Measurements from ENCODE around the gene PLA2G2D. TPM values are rescaled to one million over a fixed set of nuclear protein-coding genes. Genes with fewer than 3 reads are reported as not detected.

The PLA2G2D gene
- total and polyA plus RNA-seq, 7 donors, result not detected

DNA sequence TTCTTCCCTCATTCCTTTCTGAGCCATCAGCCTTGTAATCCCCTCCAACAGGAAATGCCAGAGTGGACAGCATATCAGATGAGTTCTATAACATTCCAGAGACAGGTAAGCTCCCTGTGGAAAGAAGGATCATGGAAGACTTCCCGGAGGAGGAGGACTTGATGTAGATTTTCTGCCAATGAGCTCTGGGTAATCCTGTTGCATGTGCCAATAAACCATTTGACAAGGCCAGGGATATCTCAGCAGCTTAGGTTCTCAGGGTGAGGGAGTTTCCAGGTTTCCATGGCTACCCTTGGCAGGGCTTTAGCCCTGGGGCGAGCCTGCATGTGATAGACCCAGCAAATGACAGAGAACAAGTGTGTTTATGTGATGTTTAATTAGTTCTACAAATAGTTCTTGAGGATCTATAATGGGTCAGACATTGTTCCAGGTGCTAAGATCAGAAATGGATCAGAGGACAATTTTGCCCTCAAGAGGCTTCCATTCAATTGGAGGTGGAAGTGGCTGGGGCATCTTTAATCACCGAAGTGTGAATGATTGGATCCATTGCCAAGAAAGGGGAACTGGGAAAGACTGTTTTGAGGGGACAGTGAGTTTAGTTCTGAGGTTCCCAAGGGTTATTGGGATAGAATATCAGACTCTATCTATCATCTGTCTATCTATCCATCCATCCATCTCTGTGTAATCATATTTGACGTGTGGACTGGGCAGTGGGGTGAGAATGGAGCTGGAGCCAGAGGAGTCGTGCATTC, 42.5 kb downstream of the PLA2G2D start:
- TF ChIP-seq, protein P1, sequence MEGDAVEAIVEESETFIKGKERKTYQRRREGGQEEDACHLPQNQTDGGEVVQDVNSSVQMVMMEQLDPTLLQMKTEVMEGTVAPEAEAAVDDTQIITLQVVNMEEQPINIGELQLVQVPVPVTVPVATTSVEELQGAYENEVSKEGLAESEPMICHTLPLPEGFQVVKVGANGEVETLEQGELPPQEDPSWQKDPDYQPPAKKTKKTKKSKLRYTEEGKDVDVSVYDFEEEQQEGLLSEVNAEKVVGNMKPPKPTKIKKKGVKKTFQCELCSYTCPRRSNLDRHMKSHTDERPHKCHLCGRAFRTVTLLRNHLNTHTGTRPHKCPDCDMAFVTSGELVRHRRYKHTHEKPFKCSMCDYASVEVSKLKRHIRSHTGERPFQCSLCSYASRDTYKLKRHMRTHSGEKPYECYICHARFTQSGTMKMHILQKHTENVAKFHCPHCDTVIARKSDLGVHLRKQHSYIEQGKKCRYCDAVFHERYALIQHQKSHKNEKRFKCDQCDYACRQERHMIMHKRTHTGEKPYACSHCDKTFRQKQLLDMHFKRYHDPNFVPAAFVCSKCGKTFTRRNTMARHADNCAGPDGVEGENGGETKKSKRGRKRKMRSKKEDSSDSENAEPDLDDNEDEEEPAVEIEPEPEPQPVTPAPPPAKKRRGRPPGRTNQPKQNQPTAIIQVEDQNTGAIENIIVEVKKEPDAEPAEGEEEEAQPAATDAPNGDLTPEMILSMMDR (IDR thresholded peaks at IDR 0.05), result no peak
- ATAC-seq (no peak), DNase-seq (no peak)
- Histone ChIP-seq H3K36me3 (ENCODE audit: insufficient read depth in 1 of 2, low read depth in 1 of 2) (no peaks in the 10 kb centered on the region), H3K27me3 (ENCODE audit: insufficient read depth in 3 of 3, low read length in 2 of 3) (no peaks in the 10 kb centered on the region), H3K4me1 (no peaks in the 10 kb centered on the region), H3K27ac (no peak overlapping the region), H3K9me3 (no peaks in the 10 kb centered on the region), H3K4me3 (no peak overlapping the region)
- 73 to 85% (median 73%) methylated on average over 5 of the region's 5 CpGs for WGBS, 3 donors
- intact Hi-C loops (cut with DNase I), result no loop called here

DNA sequence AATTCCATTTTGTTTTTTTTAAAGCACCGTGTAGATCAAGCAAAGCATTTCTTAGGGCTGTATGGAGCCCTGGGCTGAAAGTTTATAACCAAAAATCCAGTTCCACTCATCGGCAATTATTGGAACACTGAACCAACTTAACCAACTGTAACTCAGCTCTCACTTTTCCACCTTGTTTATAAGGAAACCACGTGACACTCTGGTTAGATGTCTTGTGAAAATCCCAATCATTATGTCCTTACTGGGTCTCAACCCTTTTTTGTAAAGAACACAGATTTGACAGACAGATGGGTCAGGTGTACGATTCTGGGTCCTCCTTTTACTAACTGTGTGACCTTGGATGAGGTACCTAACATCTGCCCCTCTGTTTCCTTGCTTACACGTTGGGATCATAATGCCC, 43.1 kb downstream of the PLA2G2D start:
- no peak overlapping the region for H3K27ac ChIP-seq
- TF ChIP-seq, protein P1 (IDR thresholded peaks at IDR 0.05), result no peak
- intact Hi-C loops (cut with DNase I), result no loop called here
- 57 to 64% (median 63%) methylated on average over 5 of the region's 5 CpGs for WGBS, 3 donors
- no peaks in the 10 kb centered on the region for H3K27me3 ChIP-seq (ENCODE audit: insufficient read depth in 3 of 3, low read length in 2 of 3)
- no peaks in the 10 kb centered on the region for H3K36me3 ChIP-seq (ENCODE audit: insufficient read depth in 1 of 2, low read depth in 1 of 2)
- no peak for ATAC-seq
- H3K4me3 ChIP-seq, result no peak overlapping the region
- DNase-seq, result no peak
- no peaks in the 10 kb centered on the region for H3K9me3 ChIP-seq
- no peaks in the 10 kb centered on the region for H3K4me1 ChIP-seq

DNA sequence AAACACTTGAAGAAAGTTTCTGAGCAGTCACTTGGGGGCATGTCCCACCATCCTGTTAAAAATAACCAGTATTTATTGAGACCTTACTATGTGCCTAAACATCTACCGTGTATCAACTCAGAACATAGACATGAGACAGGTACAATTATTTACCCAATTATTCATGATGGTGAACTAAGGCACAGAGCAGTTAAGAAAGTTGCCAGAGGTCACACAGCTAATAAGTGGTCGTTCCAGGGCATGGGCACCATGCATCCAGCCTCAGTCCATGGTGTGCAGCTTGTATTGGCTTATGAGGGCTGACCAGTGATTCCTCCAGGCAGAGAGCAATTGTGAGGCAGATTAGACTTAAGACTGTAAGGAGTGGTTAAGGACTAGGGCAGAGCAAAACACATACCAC, 44.0 kb downstream of the PLA2G2D start:
- H3K9me3 ChIP-seq, result no peaks in the 10 kb centered on the region
- no peak overlapping the region for H3K27ac ChIP-seq
- intact Hi-C loops (cut with DNase I), result no loop called here
- ATAC-seq (no peak), DNase-seq (no peak)
- WGBS, 3 donors, result 85 to 89% (median 86%) methylated on average over 2 of the region's 2 CpGs
- no peak overlapping the region for H3K4me3 ChIP-seq
- TF ChIP-seq, protein P1 (IDR thresholded peaks at IDR 0.05), result no peak
- H3K36me3 ChIP-seq (ENCODE audit: insufficient read depth in 1 of 2, low read depth in 1 of 2), result no peaks in the 10 kb centered on the region
- H3K27me3 ChIP-seq (ENCODE audit: insufficient read depth in 3 of 3, low read length in 2 of 3), result no peaks in the 10 kb centered on the region
- H3K4me1 ChIP-seq, result no peaks in the 10 kb centered on the region

DNA sequence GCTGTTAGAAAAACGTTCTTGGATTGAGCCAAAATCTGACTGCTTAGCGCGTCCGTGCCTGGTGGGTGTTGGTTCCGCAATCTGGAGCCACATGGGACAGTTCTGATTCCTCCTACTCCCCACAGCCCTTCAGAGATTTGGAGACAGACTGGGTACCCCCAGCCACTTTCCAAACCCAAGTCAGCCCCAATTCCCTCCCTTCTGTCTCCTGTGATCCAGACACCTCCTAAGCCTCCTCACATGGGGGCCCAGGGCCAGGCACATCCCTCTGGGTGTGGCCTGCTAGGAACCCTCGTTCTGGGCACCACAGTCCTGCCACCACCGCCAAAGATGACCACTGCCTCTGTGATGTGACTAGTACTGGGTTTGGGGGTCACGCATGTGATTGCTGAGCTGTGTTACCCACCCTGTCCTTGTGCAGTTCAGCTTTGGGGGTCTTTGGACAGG, 44.6 kb downstream of the PLA2G2D start:
- intact Hi-C loops (cut with DNase I), result no loop called here
- TF ChIP-seq, protein P1 (IDR thresholded peaks at IDR 0.05), result no peak
- Histone ChIP-seq H3K27ac (no peak overlapping the region), H3K36me3 (ENCODE audit: insufficient read depth in 1 of 2, low read depth in 1 of 2) (no peaks in the 10 kb centered on the region), H3K27me3 (ENCODE audit: insufficient read depth in 3 of 3, low read length in 2 of 3) (no peaks in the 10 kb centered on the region), H3K4me1 (peaks cover 5% of the 10 kb centered on the region), H3K9me3 (no peaks in the 10 kb centered on the region), H3K4me3 (no peak overlapping the region)
- WGBS, 3 donors, result 66 to 71% (median 68%) methylated on average over 8 of the region's 8 CpGs
- ATAC-seq (no peak), DNase-seq (no peak)
